Tibial artery (tissue), 4 donors: ENCODE measurements around the gene ODC1.
"Not testable (repeated sequence)": the region's sequence is repeated elsewhere in the genome, so short reads cannot be mapped to it uniquely, and the experiment has no call there.

Source experiments
- DNase-seq, 2 donors: peaks; one replicate each; pipeline ENCODE4 v3.0.0-alpha.2; 2019
- H3K27ac ChIP-seq, 2 donors: fragments of 200-600 bp; sonication (generic) in 1 of 2; 1 replicate in 1 of 2; 2 replicates in 1 of 2; pipeline ENCODE4 v1.5.1; 2018 to 2019; ENCODE audit warnings: mild to moderate bottlenecking in 1 of 2
- H3K27me3 ChIP-seq, 2 donors: fragments of 200-600 bp; sonication (generic) in 1 of 2; one replicate each; pipeline versions ENCODE4 v1.5.1 to v1.6.0; 2016 to 2019
- H3K36me3 ChIP-seq, 3 donors: fragments of 200-600 bp; sonication (generic) in 2 of 3; one replicate each; pipeline ENCODE4 v1.5.1; 2016 to 2019; ENCODE audit warnings: mild to moderate bottlenecking in 2 of 3
- H3K4me1 ChIP-seq, 4 donors: fragments of 200-600 bp; sonication (generic) in 2 of 4; 1 replicate in 3 of 4; 2 replicates in 1 of 4; pipeline ENCODE4 v1.5.1; 2016 to 2019
- H3K4me3 ChIP-seq, 2 donors: fragments of 200-600 bp; sonication (generic) in 1 of 2; 1 replicate in 1 of 2; 2 replicates in 1 of 2; pipeline ENCODE4 v1.5.1; 2018 to 2019; ENCODE audit warnings: mild to moderate bottlenecking in 2 of 2
- H3K9me3 ChIP-seq, 3 donors: fragments of 200-600 bp; sonication (generic) in 1 of 3; one replicate each; pipeline ENCODE4 v1.5.1; 2016 to 2019
- CTCF ChIP-seq, 2 experiments: fragments of 200-600 bp in 1 of 2; fragments of 450-650 bp in 1 of 2; IDR thresholded peaks; one replicate each; pipeline ENCODE4 v1.5.1; 2017 to 2019; ENCODE audit warnings: antibody characterized with exemption in 2 of 2, mild to moderate bottlenecking in 1 of 2, moderate library complexity in 1 of 2
- intact Hi-C: fragments of 100-400 bp; cut with DNase I; formaldehyde crosslinking; loops from one replicate; pipeline ENCODE4 v1.15.0; 2023; ENCODE audit warnings: low total_unique reads

ODC1 gene

GRCh38 chr2:10457846-10458598 lies 9.9 kb upstream of the ODC1 start:
- H3K9me3 ChIP-seq: no peaks in the 10 kb centered on the region
- H3K27ac ChIP-seq: peak overlapping the region; percentile 41 to 56
- TF ChIP-seq CTCF (IDR thresholded peaks at IDR 0.05): no peak
- H3K4me3 ChIP-seq: no peak overlapping the region
- no peak for DNase-seq
- H3K4me1 ChIP-seq: peaks cover 0 to 34% (median 21%) of the 10 kb centered on the region in 4 donors
- intact Hi-C loops: no loop called here
- H3K36me3 ChIP-seq: no peaks in the 10 kb centered on the region
- no peaks in the 10 kb centered on the region for H3K27me3 ChIP-seq

GRCh38 chr2:10457195-10457594 lies 9.1 kb upstream of the ODC1 start:
- DNase-seq, H3K36me3 ChIP-seq, intact Hi-C loops, H3K27me3 ChIP-seq, H3K4me3 ChIP-seq, H3K9me3 ChIP-seq: not testable (repeated sequence)
- peaks cover 0 to 34% (median 24%) of the 10 kb centered on the region in 4 donors for H3K4me1 ChIP-seq
- H3K27ac ChIP-seq: peak overlapping the region; percentile 41 to 56

DNA sequence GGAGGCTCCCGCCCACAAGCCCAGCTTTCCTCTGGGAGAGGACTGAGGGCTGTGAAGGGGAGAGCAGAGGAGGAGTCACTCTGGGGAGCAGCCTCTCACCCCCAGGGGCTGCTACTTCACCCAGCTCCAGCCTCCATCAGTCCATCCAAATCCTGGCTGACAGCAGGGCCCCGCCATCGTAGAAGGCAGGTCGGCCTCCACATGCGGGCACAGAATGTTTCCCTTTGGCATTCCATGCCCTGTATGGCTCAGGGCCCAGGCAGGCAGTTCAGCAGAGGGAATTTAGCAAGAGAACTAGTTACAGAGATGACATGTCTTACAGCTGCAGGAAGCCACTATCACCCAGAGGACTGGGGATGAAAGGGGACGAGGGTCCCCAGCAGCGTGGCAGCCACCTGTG lies 6.4 kb upstream of the ODC1 start:
- peak in 1 of 2 donors; percentile 87 for DNase-seq
- intact Hi-C loops: no loop called here
- no peaks in the 10 kb centered on the region for H3K36me3 ChIP-seq
- peak overlapping the region; percentile 63 to 80 for H3K27ac ChIP-seq
- no peaks in the 10 kb centered on the region for H3K9me3 ChIP-seq
- TF ChIP-seq CTCF (IDR thresholded peaks at IDR 0.05): no peak
- H3K4me1 ChIP-seq: peaks cover 0 to 37% (median 30%) of the 10 kb centered on the region in 4 donors
- H3K4me3 ChIP-seq: no peak overlapping the region
- H3K27me3 ChIP-seq: no peaks in the 10 kb centered on the region

DNA sequence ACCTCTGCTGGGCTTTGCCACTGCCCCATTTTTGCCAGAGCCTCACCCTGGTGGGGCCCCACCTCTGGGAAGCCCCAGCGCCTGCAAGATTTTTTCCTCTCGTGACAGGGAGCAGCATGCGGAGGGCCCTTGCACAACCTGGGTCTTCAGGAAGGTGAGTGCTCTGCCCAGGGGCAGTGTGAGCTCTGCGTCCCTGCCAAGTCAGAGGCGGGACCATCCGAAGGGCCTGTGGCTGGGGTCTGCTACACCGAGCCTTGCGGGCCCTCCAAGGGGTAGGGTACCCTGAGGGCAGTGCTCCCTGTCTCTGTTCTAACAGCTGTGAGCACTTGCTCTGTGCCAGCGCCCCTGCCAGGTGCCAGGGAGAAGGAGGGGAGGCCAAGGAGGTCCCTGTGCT lies 5.8 kb upstream of the ODC1 start:
- no peak for TF ChIP-seq CTCF (IDR thresholded peaks at IDR 0.05)
- peaks cover 0 to 43% (median 35%) of the 10 kb centered on the region in 4 donors for H3K4me1 ChIP-seq
- DNase-seq: no peak
- intact Hi-C loops: no loop called here
- H3K4me3 ChIP-seq: no peak overlapping the region
- no peaks in the 10 kb centered on the region for H3K36me3 ChIP-seq
- peak overlapping the region; percentile 63 to 80 for H3K27ac ChIP-seq
- H3K27me3 ChIP-seq: no peaks in the 10 kb centered on the region
- H3K9me3 ChIP-seq: no peaks in the 10 kb centered on the region

DNA sequence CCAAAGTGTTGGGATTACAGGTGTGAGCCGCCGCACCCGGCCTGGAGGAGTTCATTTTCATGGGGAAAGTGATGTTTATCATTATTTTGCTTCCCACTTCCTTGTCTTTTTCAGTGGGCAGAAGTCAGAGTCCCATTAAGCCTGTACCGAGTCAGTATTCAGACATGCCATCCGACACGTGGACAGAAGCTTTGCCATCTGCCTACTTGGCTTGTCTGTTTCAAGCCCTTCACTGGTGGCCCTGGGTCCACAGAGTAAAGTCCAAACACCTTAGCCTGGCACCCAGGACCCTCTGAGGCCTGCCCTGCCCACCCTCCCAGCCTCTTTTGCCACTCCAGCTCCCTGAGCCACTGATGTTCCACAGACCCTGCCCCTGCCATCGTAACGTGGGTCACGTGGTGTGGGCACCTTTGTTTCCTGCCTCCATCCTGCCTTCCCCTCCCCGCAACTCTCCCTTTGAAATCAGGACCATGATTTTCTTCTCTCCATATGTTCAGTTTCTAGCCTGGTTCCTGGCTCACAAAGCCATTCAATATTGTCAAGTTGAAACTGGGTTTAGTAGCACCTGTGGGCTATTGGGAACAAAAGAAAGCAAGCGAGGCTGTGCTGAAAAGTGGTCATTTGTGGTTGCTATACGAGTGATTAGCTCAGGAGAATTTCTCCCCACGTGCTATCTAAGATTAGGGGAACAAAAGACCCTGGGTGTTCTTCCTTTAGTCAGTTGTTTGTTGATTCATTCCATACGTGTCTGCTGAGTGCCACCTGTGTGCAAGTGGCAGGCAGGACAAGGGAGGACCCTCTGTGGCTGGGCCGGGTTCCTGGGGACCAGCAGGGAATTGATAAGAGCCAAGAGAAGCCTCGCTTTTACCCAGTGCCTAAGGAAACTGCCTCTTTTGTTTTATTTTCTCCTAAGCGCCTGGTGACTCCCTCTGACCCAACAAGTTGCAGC lies 5.1 kb upstream of the ODC1 start:
- Histone ChIP-seq H3K4me3 (no peak overlapping the region), H3K9me3 (no peaks in the 10 kb centered on the region), H3K27ac (peak overlapping the region in 1 of 2 donors; percentile 80), H3K36me3 (no peaks in the 10 kb centered on the region), H3K27me3 (no peaks in the 10 kb centered on the region), H3K4me1 (peaks cover 0 to 42% (median 36%) of the 10 kb centered on the region in 4 donors)
- DNase-seq: no peak
- intact Hi-C loops: no loop called here
- TF ChIP-seq CTCF (IDR thresholded peaks at IDR 0.05): no peak

DNA sequence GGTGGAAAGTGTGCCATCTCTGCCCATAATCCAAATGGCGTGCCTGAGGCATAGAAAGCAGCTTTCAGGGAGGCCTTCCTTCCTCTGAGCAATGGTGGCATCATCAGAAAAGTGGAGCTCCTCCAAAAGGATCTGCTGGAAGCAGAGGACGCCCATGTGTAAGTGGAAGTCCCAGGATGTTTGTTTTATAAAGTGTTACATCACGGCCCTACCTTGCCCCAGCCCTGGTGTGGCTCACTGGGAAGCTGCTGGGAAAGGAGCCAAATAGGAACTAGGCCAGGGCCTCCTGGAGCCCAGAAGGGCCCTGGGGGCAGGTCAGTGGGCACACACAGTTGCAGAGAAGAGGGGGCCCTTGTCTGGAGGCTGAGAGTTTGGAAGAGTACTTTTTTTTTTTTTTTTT lies 4.2 kb upstream of the ODC1 start:
- no peak for TF ChIP-seq CTCF (IDR thresholded peaks at IDR 0.05)
- peak in 1 of 2 donors; percentile 74 for DNase-seq
- peaks cover 0 to 41% (median 30%) of the 10 kb centered on the region in 4 donors for H3K4me1 ChIP-seq
- no peaks in the 10 kb centered on the region for H3K9me3 ChIP-seq
- intact Hi-C loops: no loop called here
- H3K27ac ChIP-seq: peak overlapping the region in 1 of 2 donors; percentile 17
- H3K27me3 ChIP-seq: no peaks in the 10 kb centered on the region
- no peak overlapping the region for H3K4me3 ChIP-seq
- no peaks in the 10 kb centered on the region for H3K36me3 ChIP-seq
